Measurements from ENCODE around the gene XYLT2.

DNA sequence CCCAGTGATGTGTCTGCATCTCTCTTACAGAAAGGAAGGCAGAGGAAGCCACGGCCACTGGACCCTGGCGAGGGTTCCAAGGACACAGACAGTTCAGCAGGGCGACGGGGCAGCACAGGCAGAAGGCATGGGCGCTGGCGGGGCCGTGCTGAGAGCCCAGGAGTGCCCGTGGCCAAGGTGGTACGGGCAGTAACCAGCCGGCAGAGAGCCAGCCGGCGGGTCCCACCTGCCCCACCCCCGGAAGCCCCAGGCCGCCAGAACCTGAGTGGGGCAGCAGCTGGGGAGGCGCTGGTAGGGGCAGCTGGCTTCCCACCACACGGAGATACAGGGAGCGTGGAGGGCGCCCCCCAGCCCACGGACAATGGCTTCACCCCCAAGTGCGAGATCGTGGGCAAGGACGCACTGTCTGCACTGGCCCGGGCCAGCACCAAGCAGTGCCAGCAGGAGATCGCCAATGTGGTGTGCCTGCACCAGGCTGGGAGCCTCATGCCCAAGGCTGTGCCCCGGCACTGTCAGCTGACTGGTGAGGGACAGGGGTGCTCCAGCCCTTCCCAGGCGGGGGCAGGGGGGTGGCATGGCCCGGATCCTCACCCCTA lies 7.8 kb downstream of the XYLT2 start:
- no peak for TF ChIP-seq POLR2A (IDR thresholded peaks at IDR 0.05; ENCODE audit: low read depth, low read length)
- no peak; the same call in 1 of the 2 replicates for TF ChIP-seq POLR2AphosphoS5 (IDR thresholded peaks at IDR 0.05; ENCODE audit: low read depth, low read length)

Measured in GM12891 (cell line).